GM23248 (cell line): Measurements from ENCODE around the gene CHN2.

Experiments
- EZH2 ChIP-seq: fragments of 200-600 bp; sonication (generic); IDR thresholded peaks from 2 replicates; pipeline ENCODE4 v1.6.1; 2018; ENCODE audit warnings: antibody characterized with exemption, mild to moderate bottlenecking; ENCODE audit not compliant: insufficient read depth, poor library complexity, severe bottlenecking
- EZH2phosphoT487 ChIP-seq: fragments of 200-600 bp; sonication (generic); IDR thresholded peaks from 2 replicates; pipeline ENCODE4 v1.6.1; 2018; ENCODE audit warnings: antibody characterized with exemption, moderate library complexity, mild to moderate bottlenecking, low read depth; ENCODE audit not compliant: insufficient read depth

- TF ChIP-seq EZH2 (no peak), EZH2phosphoT487 (no peak)
Measured at GRCh38 chr7:29421010-29421956, 226.7 kb downstream of the CHN2 start.
